Natural killer cell (primary cell): Measurements from ENCODE around the gene USP37. TPM values are rescaled to one million over a fixed set of nuclear protein-coding genes. Genes with fewer than 3 reads are reported as not detected.

Source experiments
- ATAC-seq, 3 donors: fragments of 150-1000 bp in 2 of 3; fragments of 200-7000 bp in 1 of 3; cut with Tn5 transposase; 1 replicate in 1 of 3; 2 replicates in 2 of 3; pipeline ENCODE4 v1.10.0; 2021; ENCODE audit warnings: mild to moderate bottlenecking in 2 of 3, moderate library complexity in 2 of 3
- DNase-seq, 2 donors: peaks; one replicate each; pipeline versions ENCODE4 v3.0.0 to v3.0.0-alpha.2; 2013 to 2021; ENCODE audit warnings: mixed read lengths in 1 of 2
- H3K27ac ChIP-seq: one replicate; pipeline ENCODE4 v1.5.1; 2013; ENCODE audit warnings: mild to moderate bottlenecking, low read length
- H3K27me3 ChIP-seq: one replicate; pipeline ENCODE4 v1.6.1; 2013; ENCODE audit warnings: low read length; ENCODE audit not compliant: control insufficient read depth, insufficient read depth
- H3K36me3 ChIP-seq: one replicate; pipeline ENCODE4 v1.6.1; 2013; ENCODE audit warnings: low read length; ENCODE audit not compliant: control insufficient read depth, insufficient read depth
- H3K4me1 ChIP-seq: one replicate; pipeline ENCODE4 v1.6.1; 2013; ENCODE audit warnings: low read length; ENCODE audit not compliant: control insufficient read depth, insufficient read depth
- H3K4me3 ChIP-seq: one replicate; pipeline ENCODE4 v1.5.1; 2013; ENCODE audit warnings: low read length
- H3K9me3 ChIP-seq: one replicate; pipeline ENCODE4 v1.6.1; 2013; ENCODE audit warnings: low read length; ENCODE audit not compliant: control insufficient read depth, insufficient read depth
- H3K27ac Mint-ChIP-seq, 2 donors: one replicate each; pipeline ENCODE4 v1.8.0; 2022; ENCODE audit warnings: mild to moderate bottlenecking in 2 of 2, mixed read lengths in 2 of 2, moderate library complexity in 1 of 2
- H3K27me3 Mint-ChIP-seq, 2 donors: one replicate each; pipeline ENCODE4 v1.8.0; 2022; ENCODE audit warnings: low read depth in 2 of 2, mixed read lengths in 2 of 2
- H3K36me3 Mint-ChIP-seq: one replicate; pipeline ENCODE4 v1.8.0; 2022; ENCODE audit warnings: mixed read lengths
- H3K4me1 Mint-ChIP-seq, 2 donors: one replicate each; pipeline ENCODE4 v1.8.0; 2022; ENCODE audit warnings: mixed read lengths in 2 of 2
- H3K4me3 Mint-ChIP-seq: one replicate; pipeline ENCODE4 v1.8.0; 2022; ENCODE audit warnings: mild to moderate bottlenecking, moderate library complexity, mixed read lengths
- H3K9me3 Mint-ChIP-seq, 2 donors: one replicate each; pipeline ENCODE4 v1.8.0; 2022; ENCODE audit warnings: mixed read lengths in 2 of 2
- WGBS: methylation state at CpG from one replicate; pipeline ENCODE4 v1.1.7; 2013; ENCODE audit warnings: missing lambda C conversion rate; ENCODE audit not compliant: insufficient coverage; 5-methylcytosine and 5-hydroxymethylcytosine counted together
- intact Hi-C: fragments of 100-400 bp; cut with micrococcal nuclease; formaldehyde crosslinking; loops from one replicate; pipeline ENCODE4 v1.14.2; 2022
- total RNA-seq, 4 donors: library from RNA; stranded (reverse); fragments of 120-200 nt in 1 of 4; gene quantifications; one replicate each; pipeline versions ENCODE4 v1.2.3 to v1.2.4, GENCODE V29; 2013 to 2022
- TF ChIP-seq, protein P1 (sequence below): fragments of 200-600 bp; IDR thresholded peaks from one replicate; pipeline ENCODE4 v1.8.0; 2022; ENCODE audit warnings: antibody characterized with exemption

The USP37 gene
- total RNA-seq, 3 donors from 2014 or later (not counting 1 experiment from before 2014, with no cell fraction given), result 18.3 to 26.2 (median 21.6) TPM

DNA sequence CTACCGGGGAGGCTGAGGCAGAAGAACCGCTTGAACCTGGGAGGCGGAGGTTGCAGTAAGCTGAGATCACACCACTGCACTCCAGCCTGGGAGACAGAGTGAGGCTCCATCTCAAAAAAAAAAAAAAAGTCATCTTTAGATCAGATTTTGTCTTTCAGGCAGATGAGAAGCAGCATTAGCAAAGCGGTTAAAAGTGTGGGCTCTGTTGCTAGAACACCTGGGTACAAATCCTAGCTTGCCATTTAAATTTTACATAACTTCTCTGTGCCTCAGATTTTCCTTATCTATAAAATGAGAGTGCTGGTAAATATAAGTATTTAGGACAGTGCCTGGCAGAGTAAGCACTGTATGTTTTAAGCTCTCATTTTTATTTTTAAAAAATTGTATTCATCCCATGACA lies 8.7 kb upstream of the USP37 start:
- H3K4me1 ChIP-seq, result no peaks in the 10 kb centered on the region
- Mint-ChIP-seq H3K27ac (peak overlapping the region in 1 of 2 donors; percentile 38), H3K27me3 (no peaks in the 10 kb centered on the region), H3K36me3 (no peaks in the 10 kb centered on the region), H3K4me3 (no peak overlapping the region), H3K9me3 (no peaks in the 10 kb centered on the region), H3K4me1 (peaks cover 16 to 35% of the 10 kb centered on the region in 2 donors)
- no peak overlapping the region for H3K4me3 ChIP-seq
- WGBS, result 96% methylated on average over 4 of the region's 4 CpGs
- no peak for DNase-seq
- H3K36me3 ChIP-seq, result peaks cover 34% of the 10 kb centered on the region
- no peaks in the 10 kb centered on the region for H3K27me3 ChIP-seq
- H3K27ac ChIP-seq, result no peak overlapping the region
- TF ChIP-seq, protein P1, sequence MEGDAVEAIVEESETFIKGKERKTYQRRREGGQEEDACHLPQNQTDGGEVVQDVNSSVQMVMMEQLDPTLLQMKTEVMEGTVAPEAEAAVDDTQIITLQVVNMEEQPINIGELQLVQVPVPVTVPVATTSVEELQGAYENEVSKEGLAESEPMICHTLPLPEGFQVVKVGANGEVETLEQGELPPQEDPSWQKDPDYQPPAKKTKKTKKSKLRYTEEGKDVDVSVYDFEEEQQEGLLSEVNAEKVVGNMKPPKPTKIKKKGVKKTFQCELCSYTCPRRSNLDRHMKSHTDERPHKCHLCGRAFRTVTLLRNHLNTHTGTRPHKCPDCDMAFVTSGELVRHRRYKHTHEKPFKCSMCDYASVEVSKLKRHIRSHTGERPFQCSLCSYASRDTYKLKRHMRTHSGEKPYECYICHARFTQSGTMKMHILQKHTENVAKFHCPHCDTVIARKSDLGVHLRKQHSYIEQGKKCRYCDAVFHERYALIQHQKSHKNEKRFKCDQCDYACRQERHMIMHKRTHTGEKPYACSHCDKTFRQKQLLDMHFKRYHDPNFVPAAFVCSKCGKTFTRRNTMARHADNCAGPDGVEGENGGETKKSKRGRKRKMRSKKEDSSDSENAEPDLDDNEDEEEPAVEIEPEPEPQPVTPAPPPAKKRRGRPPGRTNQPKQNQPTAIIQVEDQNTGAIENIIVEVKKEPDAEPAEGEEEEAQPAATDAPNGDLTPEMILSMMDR, result no peak
- no peak for ATAC-seq
- intact Hi-C loops, result no loop called here
- H3K9me3 ChIP-seq, result no peaks in the 10 kb centered on the region

DNA sequence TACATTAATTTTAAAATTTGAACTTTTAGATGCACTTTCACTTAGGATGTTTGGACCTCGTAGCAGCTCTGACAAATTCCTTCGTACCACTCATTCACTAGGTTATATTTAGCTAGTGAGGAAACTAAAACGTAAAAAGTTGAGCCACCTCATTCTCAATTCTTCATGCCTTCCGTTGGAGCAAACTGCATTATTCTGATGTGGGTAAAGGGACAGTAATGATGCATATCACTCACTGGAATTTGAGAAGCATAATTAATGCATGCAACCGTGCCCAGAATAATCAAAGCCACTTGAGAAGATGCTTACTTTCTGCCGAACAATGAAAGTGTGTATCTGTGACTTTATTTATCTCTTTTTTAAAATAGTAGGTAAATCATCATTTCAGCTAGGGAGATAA lies 2.7 kb upstream of the USP37 start:
- Mint-ChIP-seq H3K4me3 (peak overlapping the region; percentile 99), H3K27me3 (no peaks in the 10 kb centered on the region), H3K36me3 (no peaks in the 10 kb centered on the region), H3K4me1 (peaks cover 42 to 59% of the 10 kb centered on the region in 2 donors), H3K27ac (peak overlapping the region; percentile 92 to 95), H3K9me3 (no peaks in the 10 kb centered on the region)
- no peaks in the 10 kb centered on the region for H3K9me3 ChIP-seq
- ATAC-seq, result no peak
- H3K27me3 ChIP-seq, result no peaks in the 10 kb centered on the region
- 58% methylated on average over 2 of the region's 6 CpGs for WGBS
- H3K36me3 ChIP-seq, result peaks cover 20% of the 10 kb centered on the region
- H3K27ac ChIP-seq, result peak overlapping the region; percentile 98
- DNase-seq, result no peak
- H3K4me1 ChIP-seq, result peaks cover 27% of the 10 kb centered on the region
- H3K4me3 ChIP-seq, result no peak overlapping the region
- intact Hi-C loops, result no loop called here
- TF ChIP-seq, protein P1, result no peak

DNA sequence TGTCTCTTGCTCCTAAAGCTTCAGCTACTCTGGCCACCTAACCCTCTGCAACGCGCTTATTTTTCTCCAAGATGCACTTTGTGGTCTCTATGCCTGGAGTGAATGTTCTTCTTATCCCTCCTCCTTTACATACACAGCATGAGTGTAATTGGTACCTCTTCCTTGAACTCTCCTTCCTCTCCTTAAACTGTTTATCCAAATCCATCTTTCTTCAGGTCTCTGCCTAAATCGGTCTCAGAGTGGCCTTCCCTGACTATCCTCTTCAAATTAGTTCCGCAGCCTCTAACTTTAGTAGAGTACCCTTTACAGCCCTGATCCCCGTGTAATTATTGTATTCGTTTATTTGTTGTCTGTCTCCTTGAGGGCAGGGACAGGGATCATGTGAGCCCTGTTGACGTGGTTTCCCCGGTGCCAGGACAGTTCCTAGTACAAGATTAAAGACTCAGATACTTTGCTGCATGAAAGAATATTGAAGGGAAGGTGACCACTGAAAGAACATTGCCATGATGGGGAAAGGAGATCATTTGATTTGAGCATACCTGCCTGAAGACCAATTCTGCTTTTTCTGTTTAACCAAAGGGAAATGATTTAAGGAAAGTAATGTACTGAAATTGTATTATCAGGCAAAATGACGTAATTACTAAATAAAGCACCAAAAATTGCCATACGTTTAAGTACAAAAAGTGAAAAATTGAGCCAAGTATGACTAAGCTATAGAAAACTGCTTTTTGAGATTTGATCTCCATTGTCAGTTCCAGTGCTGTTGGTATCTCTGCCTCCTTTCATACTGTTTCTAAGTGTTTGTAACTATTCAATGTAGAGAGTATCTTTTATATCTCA lies 1.7 kb upstream of the USP37 start:
- DNase-seq, result peak in 1 of 2 donors; percentile 49

More for the DNA sequence above, 1.7 kb upstream of the USP37 start:
- H3K9me3 ChIP-seq, result no peaks in the 10 kb centered on the region
- TF ChIP-seq, protein P1, result no peak
- no peaks in the 10 kb centered on the region for H3K36me3 Mint-ChIP-seq
- H3K4me1 ChIP-seq, result peaks cover 27% of the 10 kb centered on the region
- peak overlapping the region; percentile 67 for H3K4me3 ChIP-seq
- no peaks in the 10 kb centered on the region for H3K27me3 ChIP-seq
- no peak for ATAC-seq
- no peaks in the 10 kb centered on the region for H3K27me3 Mint-ChIP-seq
- peak overlapping the region; percentile 99 for H3K4me3 Mint-ChIP-seq
- peak overlapping the region; percentile 98 for H3K27ac ChIP-seq
- H3K4me1 Mint-ChIP-seq, result peaks cover 42 to 59% of the 10 kb centered on the region in 2 donors
- H3K27ac Mint-ChIP-seq, result peak overlapping the region; percentile 92 to 95
- H3K9me3 Mint-ChIP-seq, result no peaks in the 10 kb centered on the region
- whole genome bisulfite sequencing, result 17% methylated on average over 9 of the region's 10 CpGs
- intact Hi-C loops, result loop anchor here (2.0 to 5.0 kb wide), 4 partner anchors 173 to 817 kb away; partner anchors contain the start of gene DNPEP
- peaks cover 18% of the 10 kb centered on the region for H3K36me3 ChIP-seq
